Natural killer cell (primary cell): ENCODE measurements around the gene FREM1. TPM values are rescaled to one million over a fixed set of nuclear protein-coding genes. Genes with fewer than 3 reads are reported as not detected.

Experiments used
- ATAC-seq, 3 donors: fragments of 150-1000 bp in 2 of 3; fragments of 200-7000 bp in 1 of 3; cut with Tn5 transposase; 1 replicate in 1 of 3; 2 replicates in 2 of 3; pipeline ENCODE4 v1.10.0; 2021; ENCODE audit warnings: mild to moderate bottlenecking in 2 of 3, moderate library complexity in 2 of 3
- DNase-seq, 2 donors: peaks; one replicate each; pipeline versions ENCODE4 v3.0.0 to v3.0.0-alpha.2; 2013 to 2021; ENCODE audit warnings: mixed read lengths in 1 of 2
- H3K27ac ChIP-seq: one replicate; pipeline ENCODE4 v1.5.1; 2013; ENCODE audit warnings: mild to moderate bottlenecking, low read length
- H3K27me3 ChIP-seq: one replicate; pipeline ENCODE4 v1.6.1; 2013; ENCODE audit warnings: low read length; ENCODE audit not compliant: control insufficient read depth, insufficient read depth
- H3K36me3 ChIP-seq: one replicate; pipeline ENCODE4 v1.6.1; 2013; ENCODE audit warnings: low read length; ENCODE audit not compliant: control insufficient read depth, insufficient read depth
- H3K4me1 ChIP-seq: one replicate; pipeline ENCODE4 v1.6.1; 2013; ENCODE audit warnings: low read length; ENCODE audit not compliant: control insufficient read depth, insufficient read depth
- H3K4me3 ChIP-seq: one replicate; pipeline ENCODE4 v1.5.1; 2013; ENCODE audit warnings: low read length
- H3K9me3 ChIP-seq: one replicate; pipeline ENCODE4 v1.6.1; 2013; ENCODE audit warnings: low read length; ENCODE audit not compliant: control insufficient read depth, insufficient read depth
- H3K27ac Mint-ChIP-seq, 2 donors: one replicate each; pipeline ENCODE4 v1.8.0; 2022; ENCODE audit warnings: mild to moderate bottlenecking in 2 of 2, mixed read lengths in 2 of 2, moderate library complexity in 1 of 2
- H3K27me3 Mint-ChIP-seq, 2 donors: one replicate each; pipeline ENCODE4 v1.8.0; 2022; ENCODE audit warnings: low read depth in 2 of 2, mixed read lengths in 2 of 2
- H3K36me3 Mint-ChIP-seq: one replicate; pipeline ENCODE4 v1.8.0; 2022; ENCODE audit warnings: mixed read lengths
- H3K4me1 Mint-ChIP-seq, 2 donors: one replicate each; pipeline ENCODE4 v1.8.0; 2022; ENCODE audit warnings: mixed read lengths in 2 of 2
- H3K4me3 Mint-ChIP-seq: one replicate; pipeline ENCODE4 v1.8.0; 2022; ENCODE audit warnings: mild to moderate bottlenecking, moderate library complexity, mixed read lengths
- H3K9me3 Mint-ChIP-seq, 2 donors: one replicate each; pipeline ENCODE4 v1.8.0; 2022; ENCODE audit warnings: mixed read lengths in 2 of 2
- CTCF ChIP-seq: fragments of 200-600 bp; IDR thresholded peaks from one replicate; pipeline ENCODE4 v1.8.0; 2022; ENCODE audit warnings: antibody characterized with exemption
- WGBS: methylation state at CpG from one replicate; pipeline ENCODE4 v1.1.7; 2013; ENCODE audit warnings: missing lambda C conversion rate; ENCODE audit not compliant: insufficient coverage; 5-methylcytosine and 5-hydroxymethylcytosine counted together
- intact Hi-C: fragments of 100-400 bp; cut with micrococcal nuclease; formaldehyde crosslinking; loops from one replicate; pipeline ENCODE4 v1.14.2; 2022
- total RNA-seq, 4 donors: library from RNA; stranded (reverse); fragments of 120-200 nt in 1 of 4; gene quantifications; one replicate each; pipeline versions ENCODE4 v1.2.3 to v1.2.4, GENCODE V29; 2013 to 2022

The FREM1 gene
- total RNA-seq, 3 donors from 2014 or later (not counting 1 experiment from before 2014, with no cell fraction given) = 0.05 TPM; not detected in 2

- no peak overlapping the region for H3K27ac ChIP-seq
- intact Hi-C loops = no loop called here
- H3K36me3 ChIP-seq = no peaks in the 10 kb centered on the region
- Mint-ChIP-seq H3K4me1 (no peaks in the 10 kb centered on the region), H3K4me3 (no peak overlapping the region), H3K27ac (no peak overlapping the region), H3K36me3 (no peaks in the 10 kb centered on the region), H3K9me3 (no peaks in the 10 kb centered on the region), H3K27me3 (no peaks in the 10 kb centered on the region)
- WGBS = 61% methylated on average over 5 of the region's 5 CpGs
- no peaks in the 10 kb centered on the region for H3K27me3 ChIP-seq
- H3K4me1 ChIP-seq = no peaks in the 10 kb centered on the region
- TF ChIP-seq CTCF = no peak
- DNase-seq (no peak), ATAC-seq (no peak)
- H3K9me3 ChIP-seq = no peaks in the 10 kb centered on the region
- H3K4me3 ChIP-seq = no peak overlapping the region
Observed at GRCh38 chr9:14908295-14909180, 1.7 kb downstream of the FREM1 start.

GRCh38 chr9:14907696-14908095 lies 2.5 kb downstream of the FREM1 start:
- Histone ChIP-seq H3K4me3 (no peak overlapping the region), H3K4me1 (no peaks in the 10 kb centered on the region), H3K27me3 (no peaks in the 10 kb centered on the region), H3K27ac (no peak overlapping the region), H3K36me3 (no peaks in the 10 kb centered on the region), H3K9me3 (no peaks in the 10 kb centered on the region)
- no peaks in the 10 kb centered on the region for H3K4me1 Mint-ChIP-seq
- H3K4me3 Mint-ChIP-seq = no peak overlapping the region
- intact Hi-C loops = no loop called here
- no peak for DNase-seq
- H3K9me3 Mint-ChIP-seq = no peaks in the 10 kb centered on the region
- no peaks in the 10 kb centered on the region for H3K36me3 Mint-ChIP-seq
- TF ChIP-seq CTCF = no peak
- H3K27me3 Mint-ChIP-seq = no peaks in the 10 kb centered on the region
- no CpG with 5 or more reads among the region's 1 CpG for WGBS
- H3K27ac Mint-ChIP-seq = no peak overlapping the region
- no peak for ATAC-seq

GRCh38 chr9:14907360-14907685 lies 2.9 kb downstream of the FREM1 start:
- H3K27me3 Mint-ChIP-seq = no peaks in the 10 kb centered on the region
- Histone ChIP-seq H3K9me3 (no peaks in the 10 kb centered on the region), H3K27ac (no peak overlapping the region), H3K4me1 (no peaks in the 10 kb centered on the region), H3K4me3 (no peak overlapping the region), H3K27me3 (no peaks in the 10 kb centered on the region), H3K36me3 (no peaks in the 10 kb centered on the region)
- no peak overlapping the region for H3K27ac Mint-ChIP-seq
- TF ChIP-seq CTCF = no peak
- no peaks in the 10 kb centered on the region for H3K4me1 Mint-ChIP-seq
- ATAC-seq = no peak
- 65% methylated on average over 4 of the region's 5 CpGs for WGBS
- intact Hi-C loops = no loop called here
- DNase-seq = no peak
- H3K4me3 Mint-ChIP-seq = no peak overlapping the region
- H3K9me3 Mint-ChIP-seq = no peaks in the 10 kb centered on the region
- H3K36me3 Mint-ChIP-seq = no peaks in the 10 kb centered on the region
